Measurements from ENCODE around the gene SART3. TPM values are rescaled to one million over a fixed set of nuclear protein-coding genes. Genes with fewer than 3 reads are reported as not detected.
"Not testable (repeated sequence)": the region's sequence is repeated elsewhere in the genome, so short reads cannot be mapped to it uniquely, and the experiment has no call there.

SART3 gene
- total RNA-seq, 4 donors from 2014 or later: 31.6 to 48.0 (median 40.1) TPM

DNA sequence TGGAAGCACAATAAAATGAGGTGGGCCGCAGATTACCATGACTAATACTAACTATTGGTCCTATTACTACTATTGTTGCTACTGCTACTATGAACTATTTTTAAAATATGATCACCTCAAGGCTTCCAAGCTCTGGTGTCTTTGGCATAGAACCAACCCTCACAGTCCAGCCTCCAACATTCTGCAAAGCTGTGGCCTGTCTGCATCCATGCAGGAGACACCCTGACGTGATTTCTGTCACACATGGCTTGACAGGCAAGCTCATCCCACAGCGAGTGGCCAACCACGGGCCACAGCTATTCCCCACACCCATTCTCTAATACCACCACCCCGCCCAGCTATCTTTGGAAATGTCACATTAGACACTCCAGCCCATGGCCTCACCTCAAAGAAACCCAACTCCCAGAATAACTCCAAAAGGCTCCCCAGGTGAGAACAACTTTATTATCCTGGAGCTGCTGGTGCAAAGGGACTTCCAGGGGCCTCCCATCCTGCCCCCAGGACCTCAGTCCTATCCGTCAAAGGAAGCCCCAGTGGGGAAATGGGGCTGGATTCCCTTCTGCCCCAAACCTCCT lies 15.8 kb upstream of the SART3 start:
- DNase-seq (ENCODE audit: extremely low spot score): no peak
- Histone ChIP-seq H3K27ac (replicated peaks in 1 of 4) (no peak overlapping the region), H3K36me3 (no peaks in the 10 kb centered on the region), H3K9me3 (no peaks in the 10 kb centered on the region), H3K27me3 (no peaks in the 10 kb centered on the region), H3K4me3 (no peak overlapping the region), H3K4me1 (peaks cover 0 to 19% (median 8%) of the 10 kb centered on the region in 4 donors)
- TF ChIP-seq POLR2AphosphoS5 (IDR thresholded peaks at IDR 0.05): no peak
- no peak for TF ChIP-seq POLR2A (IDR thresholded peaks at IDR 0.05; ENCODE audit: low read depth)
- TF ChIP-seq, protein P1, sequence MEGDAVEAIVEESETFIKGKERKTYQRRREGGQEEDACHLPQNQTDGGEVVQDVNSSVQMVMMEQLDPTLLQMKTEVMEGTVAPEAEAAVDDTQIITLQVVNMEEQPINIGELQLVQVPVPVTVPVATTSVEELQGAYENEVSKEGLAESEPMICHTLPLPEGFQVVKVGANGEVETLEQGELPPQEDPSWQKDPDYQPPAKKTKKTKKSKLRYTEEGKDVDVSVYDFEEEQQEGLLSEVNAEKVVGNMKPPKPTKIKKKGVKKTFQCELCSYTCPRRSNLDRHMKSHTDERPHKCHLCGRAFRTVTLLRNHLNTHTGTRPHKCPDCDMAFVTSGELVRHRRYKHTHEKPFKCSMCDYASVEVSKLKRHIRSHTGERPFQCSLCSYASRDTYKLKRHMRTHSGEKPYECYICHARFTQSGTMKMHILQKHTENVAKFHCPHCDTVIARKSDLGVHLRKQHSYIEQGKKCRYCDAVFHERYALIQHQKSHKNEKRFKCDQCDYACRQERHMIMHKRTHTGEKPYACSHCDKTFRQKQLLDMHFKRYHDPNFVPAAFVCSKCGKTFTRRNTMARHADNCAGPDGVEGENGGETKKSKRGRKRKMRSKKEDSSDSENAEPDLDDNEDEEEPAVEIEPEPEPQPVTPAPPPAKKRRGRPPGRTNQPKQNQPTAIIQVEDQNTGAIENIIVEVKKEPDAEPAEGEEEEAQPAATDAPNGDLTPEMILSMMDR (IDR thresholded peaks at IDR 0.05): no peak
- TF ChIP-seq EP300 (IDR thresholded peaks at IDR 0.05): no peak
- 76% methylated on average over 6 of the region's 6 CpGs for WGBS
- intact Hi-C loops (cut with DNase I): no loop called here

DNA sequence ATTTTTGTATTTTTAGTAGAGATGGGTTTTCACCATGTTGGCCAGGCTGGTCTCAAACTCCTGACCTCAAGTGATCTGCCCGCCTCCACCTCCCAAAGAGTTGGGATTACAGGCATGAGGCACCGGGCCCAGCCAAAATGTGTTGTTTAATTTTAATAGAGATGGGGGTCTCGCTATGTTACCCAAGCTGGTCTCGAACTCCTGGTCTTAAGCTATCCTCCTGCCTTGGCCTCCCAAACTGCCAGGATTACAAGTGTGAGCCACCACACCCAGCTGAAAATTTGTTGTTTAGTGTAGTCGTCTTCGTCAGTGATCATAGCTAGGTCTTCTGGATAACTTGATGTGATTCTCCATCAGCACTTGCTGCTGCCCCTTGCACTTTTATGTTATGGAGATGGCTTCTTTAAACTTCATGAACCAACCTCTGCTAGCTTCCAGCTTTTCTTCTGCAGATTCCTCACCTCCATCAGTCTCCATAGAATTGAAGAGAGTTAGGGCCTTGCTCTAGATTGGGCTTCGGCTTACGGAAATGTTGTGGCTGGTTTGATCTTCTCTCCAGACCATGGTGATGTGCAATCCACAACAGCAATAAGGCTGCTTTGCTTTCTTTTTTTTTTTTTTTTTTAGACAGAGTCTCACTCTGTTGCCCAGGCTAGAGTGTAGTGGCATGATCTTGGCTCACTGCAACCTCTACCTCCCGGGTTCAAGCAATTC lies 14.4 kb upstream of the SART3 start:
- H3K4me3 ChIP-seq: no peak overlapping the region
- H3K9me3 ChIP-seq: no peaks in the 10 kb centered on the region
- no peak for DNase-seq (ENCODE audit: extremely low spot score)
- H3K4me1 ChIP-seq: peaks cover 0 to 8% (median 3%) of the 10 kb centered on the region in 4 donors
- WGBS: 95% methylated on average over 9 of the region's 9 CpGs
- intact Hi-C loops (cut with DNase I): no loop called here
- no peak overlapping the region for H3K27ac ChIP-seq (replicated peaks in 1 of 4)
- H3K36me3 ChIP-seq: no peaks in the 10 kb centered on the region
- TF ChIP-seq, protein P1 (IDR thresholded peaks at IDR 0.05): no peak
- no peak for TF ChIP-seq EP300 (IDR thresholded peaks at IDR 0.05)
- no peak for TF ChIP-seq POLR2A (IDR thresholded peaks at IDR 0.05; ENCODE audit: low read depth)
- no peak for TF ChIP-seq POLR2AphosphoS5 (IDR thresholded peaks at IDR 0.05)
- no peaks in the 10 kb centered on the region for H3K27me3 ChIP-seq

DNA sequence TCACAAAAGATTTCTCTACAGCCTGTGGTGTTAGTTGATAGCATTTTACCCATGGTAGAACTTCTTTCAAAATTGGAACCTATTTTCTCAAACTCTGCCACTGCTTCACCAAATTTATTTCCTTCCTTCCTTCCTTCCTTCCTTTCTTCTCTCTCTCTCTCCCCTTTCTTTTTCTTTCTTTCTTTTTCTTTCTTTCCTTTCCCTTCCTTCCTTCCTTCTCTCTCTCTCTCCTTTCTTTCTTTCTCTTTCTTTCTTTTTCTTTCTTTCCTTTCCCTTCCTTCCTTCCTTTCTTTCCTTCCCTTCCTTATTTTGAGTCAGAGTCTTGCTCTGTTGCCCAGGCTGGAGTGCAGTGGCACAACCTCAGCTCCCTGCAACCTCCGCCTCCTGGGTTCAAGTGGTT lies 13.3 kb upstream of the SART3 start:
- H3K27me3 ChIP-seq; H3K9me3 ChIP-seq; H3K4me1 ChIP-seq; DNase-seq (ENCODE audit: extremely low spot score); H3K36me3 ChIP-seq; H3K27ac ChIP-seq (replicated peaks in 1 of 4); intact Hi-C loops (cut with DNase I); H3K4me3 ChIP-seq: not testable (repeated sequence)
- WGBS: 100% methylated on average over 1 of the region's 1 CpG

DNA sequence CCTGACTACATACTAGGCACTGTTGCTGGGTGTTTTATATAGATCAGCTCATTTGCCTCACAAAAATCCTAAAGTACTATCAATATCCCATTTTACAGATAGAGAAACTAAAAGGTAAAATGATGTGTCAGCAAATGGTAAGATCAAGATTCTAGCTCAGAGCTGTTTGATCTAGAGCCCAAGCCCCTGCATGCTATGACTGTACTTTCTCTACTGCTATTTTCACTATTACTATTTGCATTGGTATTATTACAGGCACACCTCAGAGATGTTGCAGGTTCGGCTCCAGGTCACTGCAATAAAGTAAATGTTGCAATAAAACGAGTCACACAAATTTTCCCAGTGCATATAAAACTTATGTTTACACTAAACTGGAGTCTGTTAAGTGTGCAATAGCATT lies 12.3 kb upstream of the SART3 start:
- TF ChIP-seq POLR2AphosphoS5 (IDR thresholded peaks at IDR 0.05) (no peak), EP300 (IDR thresholded peaks at IDR 0.05) (no peak), POLR2A (IDR thresholded peaks at IDR 0.05; ENCODE audit: low read depth) (no peak)
- TF ChIP-seq, protein P1 (IDR thresholded peaks at IDR 0.05): no peak
- no peak for DNase-seq (ENCODE audit: extremely low spot score)

DNA sequence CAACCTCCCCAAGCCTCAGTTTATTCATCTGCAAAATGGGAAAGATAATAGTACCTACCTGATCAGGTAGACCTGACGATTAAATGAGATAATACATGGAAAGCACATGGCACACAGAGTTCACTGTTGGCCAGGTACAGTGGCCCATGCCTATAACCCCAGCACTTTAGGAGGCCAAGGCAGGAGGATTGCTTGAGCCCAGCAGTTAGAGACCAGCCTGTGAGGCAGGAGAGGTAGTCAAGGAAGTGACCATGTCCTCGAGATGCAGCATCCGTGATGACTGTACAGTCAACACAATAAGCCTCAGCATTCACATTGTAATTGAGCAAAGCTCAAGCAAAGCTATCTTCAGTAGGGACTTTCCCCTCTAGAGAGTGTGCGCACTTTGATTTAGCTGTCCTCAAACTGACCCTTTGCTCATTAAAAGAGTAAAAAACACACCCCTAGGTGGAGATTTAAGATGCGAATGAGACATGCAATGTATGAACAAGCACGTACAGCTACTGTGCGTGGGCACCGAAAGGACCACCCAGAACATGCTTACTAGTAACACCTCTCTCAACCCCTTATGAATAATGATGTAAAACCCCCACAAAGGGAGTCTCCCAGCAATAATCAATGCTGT lies 11.3 kb upstream of the SART3 start:
- intact Hi-C loops (cut with DNase I): no loop called here
- peak; percentile 39 for DNase-seq (ENCODE audit: extremely low spot score)
- Histone ChIP-seq H3K27me3 (no peaks in the 10 kb centered on the region), H3K4me1 (peaks cover 6 to 13% (median 7%) of the 10 kb centered on the region in 4 donors), H3K4me3 (no peak overlapping the region), H3K9me3 (no peaks in the 10 kb centered on the region), H3K36me3 (peaks cover 17 to 30% (median 28%) of the 10 kb centered on the region in 4 donors), H3K27ac (replicated peaks in 1 of 4) (no peak overlapping the region)
- WGBS: 87% methylated on average over 8 of the region's 8 CpGs
- TF ChIP-seq EP300 (IDR thresholded peaks at IDR 0.05) (no peak), POLR2AphosphoS5 (IDR thresholded peaks at IDR 0.05) (no peak), POLR2A (IDR thresholded peaks at IDR 0.05; ENCODE audit: low read depth) (no peak)
- TF ChIP-seq, protein P1 (IDR thresholded peaks at IDR 0.05): no peak

More for the DNA sequence above, 12.3 kb upstream of the SART3 start:
- 75% methylated on average over 2 of the region's 2 CpGs for WGBS
- Histone ChIP-seq H3K4me1 (peaks cover 0 to 3% (median 0%) of the 10 kb centered on the region in 4 donors), H3K36me3 (peaks cover 8 to 19% (median 18%) of the 10 kb centered on the region in 4 donors), H3K9me3 (no peaks in the 10 kb centered on the region), H3K27ac (replicated peaks in 1 of 4) (no peak overlapping the region), H3K27me3 (no peaks in the 10 kb centered on the region), H3K4me3 (no peak overlapping the region)
- intact Hi-C loops (cut with DNase I): no loop called here
